Stimulated activated memory B cell treated with anti-CD40 and anti-IgM and Interleukin-4, amounts not matched to agents 10 μg/mL and 1 μg/mL and 100 μg/mL, for 72 hours (primary cell): ENCODE measurements around the gene CCND2.

Experiments
- ATAC-seq: fragments of 150-1000 bp; cut with Tn5 transposase; 2 replicates; pipeline ENCODE4 v1.10.0; 2021
- H3K27ac Mint-ChIP-seq: one replicate; pipeline ENCODE4 v1.8.0; 2022; ENCODE audit warnings: mild to moderate bottlenecking, mixed read lengths
- H3K27me3 Mint-ChIP-seq: one replicate; pipeline ENCODE4 v1.8.0; 2022; ENCODE audit warnings: mixed read lengths
- H3K36me3 Mint-ChIP-seq: one replicate; pipeline ENCODE4 v1.8.0; 2022; ENCODE audit warnings: mixed read lengths
- H3K4me1 Mint-ChIP-seq: one replicate; pipeline ENCODE4 v1.8.0; 2022; ENCODE audit warnings: mixed read lengths
- H3K4me3 Mint-ChIP-seq: one replicate; pipeline ENCODE4 v1.8.0; 2022; ENCODE audit warnings: mild to moderate bottlenecking, moderate library complexity, mixed read lengths
- H3K9me3 Mint-ChIP-seq: one replicate; pipeline ENCODE4 v1.8.0; 2022; ENCODE audit warnings: mixed read lengths

Gene CCND2

GRCh38 chr12:4308334-4308950 is 34.9 kb downstream of the CCND2 start:
- Mint-ChIP-seq H3K4me1 (no peaks in the 10 kb centered on the region), H3K27me3 (no peaks in the 10 kb centered on the region), H3K27ac (no peak overlapping the region), H3K4me3 (no peak overlapping the region), H3K9me3 (no peaks in the 10 kb centered on the region), H3K36me3 (peaks cover 46% of the 10 kb centered on the region)
- no peak for ATAC-seq

GRCh38 chr12:4311776-4312175 is 38.2 kb downstream of the CCND2 start:
- no peak overlapping the region for H3K4me3 Mint-ChIP-seq
- H3K4me1 Mint-ChIP-seq: no peaks in the 10 kb centered on the region
- no peaks in the 10 kb centered on the region for H3K9me3 Mint-ChIP-seq
- no peaks in the 10 kb centered on the region for H3K27me3 Mint-ChIP-seq
- H3K27ac Mint-ChIP-seq: no peak overlapping the region
- H3K36me3 Mint-ChIP-seq: peaks cover 26% of the 10 kb centered on the region
- ATAC-seq: no peak

- ATAC-seq: no peak
- Mint-ChIP-seq H3K27me3 (no peaks in the 10 kb centered on the region), H3K9me3 (no peaks in the 10 kb centered on the region), H3K27ac (no peak overlapping the region), H3K4me1 (no peaks in the 10 kb centered on the region), H3K36me3 (peaks cover 22% of the 10 kb centered on the region), H3K4me3 (no peak overlapping the region)
These were observed 38.7 kb downstream of the CCND2 start for GRCh38 chr12:4312251-4312650.

- no peaks in the 10 kb centered on the region for H3K27me3 Mint-ChIP-seq
These were observed 46.9 kb downstream of the CCND2 start for GRCh38 chr12:4320497-4320852.

GRCh38 chr12:4320853-4321701 is 47.5 kb downstream of the CCND2 start, which contains the start of gene TIGAR:
Gene TIGAR, plus strand, starts transcription at chr12:4321213. Its CDS starts 59 bp downstream, at chr12:4321272.
- Mint-ChIP-seq H3K4me3 (peak within 1 kb of the TSS; percentile 96), H3K4me1 (peaks cover 40% of the 10 kb centered on the region), H3K27ac (peak within 1 kb of the TSS; percentile 95), H3K36me3 (peaks cover 12% of the 10 kb centered on the region), H3K9me3 (no peaks in the 10 kb centered on the region), H3K27me3 (no peaks in the 10 kb centered on the region)
- peak; percentile 99 for ATAC-seq

More at GRCh38 chr12:4320497-4320852, 46.9 kb downstream of the CCND2 start:
- peaks cover 40% of the 10 kb centered on the region for H3K4me1 Mint-ChIP-seq
- no peaks in the 10 kb centered on the region for H3K9me3 Mint-ChIP-seq
- H3K27ac Mint-ChIP-seq: peak overlapping the region; percentile 95
- ATAC-seq: peak; percentile 76
- peak overlapping the region; percentile 96 for H3K4me3 Mint-ChIP-seq
- H3K36me3 Mint-ChIP-seq: peaks cover 12% of the 10 kb centered on the region

GRCh38 chr12:4322726-4323125 is 49.2 kb downstream of the CCND2 start:
- Mint-ChIP-seq H3K9me3 (no peaks in the 10 kb centered on the region), H3K4me1 (peaks cover 40% of the 10 kb centered on the region)

More at GRCh38 chr12:4322726-4323125, 49.2 kb downstream of the CCND2 start:
- Mint-ChIP-seq H3K27ac (peak overlapping the region; percentile 95), H3K36me3 (peaks cover 12% of the 10 kb centered on the region), H3K4me3 (peak overlapping the region; percentile 96), H3K27me3 (no peaks in the 10 kb centered on the region)
- ATAC-seq: no peak
